ENCODE data around the gene CCDC9B.

DNA sequence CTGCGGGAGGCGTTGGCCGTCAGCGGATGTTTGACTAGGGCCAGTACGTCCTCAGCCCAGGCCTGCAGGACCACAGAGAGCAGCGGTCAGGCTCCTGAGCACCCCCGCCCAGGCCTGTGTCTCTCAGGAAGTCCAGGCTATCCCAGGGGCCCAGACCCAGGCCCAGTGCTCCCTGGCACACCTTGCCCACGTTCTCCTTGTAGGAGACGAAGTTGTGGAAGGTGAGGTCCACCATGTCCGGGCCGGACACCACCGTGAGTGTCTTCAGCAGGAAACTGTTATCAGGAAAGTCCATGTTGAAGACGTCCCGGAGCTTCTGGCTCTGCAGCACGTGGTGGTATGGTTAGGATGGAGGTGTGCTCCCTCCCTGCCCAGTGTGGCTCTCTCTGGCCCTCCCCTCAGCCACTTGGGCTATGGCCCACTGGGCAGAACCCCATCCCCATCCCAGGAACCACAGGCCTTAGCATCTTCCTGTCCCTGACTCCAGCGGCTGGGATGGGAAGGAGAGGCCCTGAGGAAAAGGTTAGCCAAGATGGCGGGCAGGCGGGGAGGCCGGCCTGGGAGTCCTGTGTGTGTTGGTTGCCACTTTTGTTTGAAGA, 38.4 kb downstream of the CCDC9B start:
- no peak for TF ChIP-seq CTCF (IDR thresholded peaks at IDR 0.05; ENCODE audit: insufficient read depth, low read depth, low read length)
- TF ChIP-seq EZH2 (IDR thresholded peaks at IDR 0.05; ENCODE audit: insufficient read depth, low read length) = no peak

All from astrocyte (in vitro differentiated cells and primary cell).